Superior temporal gyrus (tissue), 1 donor: ENCODE results near the gene PDGFB.

ENCODE experiments used
- DNase-seq: peaks from one replicate; pipeline ENCODE4 v3.0.0-alpha.2; 2016; ENCODE audit errors: extremely low spot score

Gene PDGFB

DNA sequence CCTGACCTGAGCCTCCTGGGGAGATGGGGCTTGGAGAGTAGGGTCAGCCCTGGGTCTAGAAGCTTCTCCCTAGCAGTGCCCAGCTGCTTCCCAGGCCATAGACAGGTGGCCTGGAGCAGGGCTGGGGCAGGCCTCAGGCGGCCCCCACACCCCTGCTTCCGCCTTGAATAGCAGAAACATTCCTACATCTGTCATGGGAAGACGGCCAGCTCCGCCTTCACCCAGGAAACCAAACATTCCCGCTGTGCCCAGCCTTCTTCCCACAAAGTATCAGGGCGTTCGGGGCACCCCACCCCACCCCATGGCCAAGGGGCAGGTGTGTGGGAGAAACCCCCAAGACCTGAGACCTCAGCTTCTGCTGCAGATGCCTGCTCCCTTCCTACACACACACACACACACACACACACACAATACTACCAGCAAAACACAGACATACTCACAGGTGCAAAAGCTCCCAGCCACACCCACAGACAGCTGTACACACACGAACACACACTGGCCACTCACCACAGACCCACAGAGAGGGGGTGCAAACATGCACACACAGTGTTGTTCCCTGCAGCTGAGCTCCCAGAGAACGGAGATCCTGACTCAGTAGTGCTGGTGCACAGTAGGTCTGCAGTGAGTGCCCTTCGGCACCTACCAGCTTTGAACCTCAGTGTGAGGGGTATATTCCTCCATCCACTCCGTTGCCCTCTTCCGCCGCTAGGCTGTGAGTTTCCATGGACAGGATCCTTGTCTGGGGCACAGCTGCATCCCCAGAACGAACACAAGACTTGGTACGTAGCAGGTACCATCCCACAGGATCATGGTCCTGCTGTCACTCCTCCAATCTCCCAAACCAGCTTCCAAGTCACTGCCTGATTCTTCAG, 37.4 kb downstream of the PDGFB start:
- no peak for DNase-seq

DNA sequence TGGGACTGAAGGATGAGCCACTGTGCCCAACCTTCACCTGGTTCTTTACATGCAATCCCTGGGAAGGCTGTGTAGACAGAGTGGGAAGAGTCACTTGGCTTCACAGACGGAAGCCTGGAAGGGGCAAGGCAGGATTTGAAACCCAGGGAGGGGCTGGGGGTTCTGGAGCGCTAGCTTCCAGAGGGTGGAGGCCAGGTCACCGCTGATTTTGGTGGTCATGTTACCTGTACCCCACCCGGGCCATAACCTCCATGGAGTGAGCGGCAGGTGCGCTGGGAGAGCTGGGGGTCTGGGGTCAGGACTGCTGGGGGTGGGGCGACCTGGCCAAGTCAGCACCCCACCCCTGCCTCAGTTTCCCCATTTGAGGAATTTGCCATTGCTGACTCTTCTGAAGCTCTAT, 38.3 kb downstream of the PDGFB start:
- DNase-seq, result no peak

DNA sequence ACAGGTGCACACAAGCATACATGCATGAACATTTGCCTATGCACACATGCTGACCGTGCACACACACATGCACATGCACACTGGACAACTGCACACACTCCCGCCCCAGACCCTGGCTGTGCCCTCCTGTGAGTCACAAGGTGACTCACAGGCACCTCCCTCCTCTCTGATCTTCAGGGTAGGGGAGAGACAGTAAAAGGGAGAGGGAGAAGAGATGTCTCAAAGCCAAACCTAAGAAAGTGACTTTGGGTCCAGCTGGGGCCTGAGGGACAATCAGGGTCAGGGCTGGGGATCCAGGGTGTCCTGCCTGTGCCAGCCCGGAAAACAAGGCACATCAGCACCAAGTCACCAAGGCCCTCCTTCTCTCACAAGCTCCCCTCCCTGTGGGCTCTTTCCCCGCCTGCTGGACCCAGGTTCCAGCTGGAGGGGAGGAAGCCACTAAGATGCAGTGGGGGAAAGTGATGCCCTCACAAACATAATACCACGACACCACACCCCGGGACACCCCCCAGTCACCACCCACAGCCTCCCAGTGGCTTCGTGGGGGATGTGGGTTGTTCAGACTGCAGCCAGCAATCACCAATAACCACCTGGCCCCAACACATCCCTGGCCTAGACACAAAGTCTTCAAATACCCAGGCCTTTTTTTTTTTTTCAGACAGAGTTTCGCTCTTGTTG, 39.3 kb downstream of the PDGFB start:
- no peak for DNase-seq

DNA sequence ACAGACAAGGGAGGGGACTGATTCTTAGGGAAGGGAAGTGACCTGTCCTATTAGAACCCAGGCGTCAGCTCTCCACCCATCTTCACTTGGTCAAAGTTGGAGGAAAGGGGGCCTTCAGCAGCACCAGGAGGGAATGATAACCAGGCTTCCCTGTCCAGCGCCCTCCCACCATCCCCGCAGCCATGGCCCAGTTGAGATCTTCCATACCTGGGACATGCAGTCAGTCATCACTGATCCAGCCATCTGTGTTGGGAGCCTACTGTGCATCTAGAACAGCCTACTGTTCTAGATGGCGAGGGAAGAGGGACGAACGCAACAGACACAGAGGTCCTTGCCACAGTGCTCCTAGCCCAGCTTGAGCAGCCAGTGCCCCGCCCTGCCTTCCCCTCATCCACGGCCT, 40.6 kb downstream of the PDGFB start:
- DNase-seq, result no peak

DNA sequence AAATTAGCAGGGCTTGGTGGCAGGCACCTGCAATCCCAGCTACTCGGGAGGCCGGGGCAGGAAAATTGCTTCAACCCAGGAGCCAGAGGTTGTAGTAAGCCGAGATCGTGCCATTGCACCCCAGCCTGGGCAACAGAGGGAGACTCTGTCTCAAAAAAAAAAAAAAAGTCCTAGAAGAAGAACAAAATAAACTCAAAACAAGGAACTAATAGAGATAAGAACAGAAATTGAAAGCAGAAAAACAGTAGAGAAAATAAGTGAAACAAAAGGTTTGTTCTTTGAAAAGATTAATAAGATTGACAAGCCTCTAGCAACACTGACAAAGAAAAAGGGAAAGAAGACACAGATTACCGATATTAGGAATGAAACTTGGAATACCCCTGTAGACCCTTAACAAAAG, 47.2 kb downstream of the PDGFB start:
- no peak for DNase-seq

DNA sequence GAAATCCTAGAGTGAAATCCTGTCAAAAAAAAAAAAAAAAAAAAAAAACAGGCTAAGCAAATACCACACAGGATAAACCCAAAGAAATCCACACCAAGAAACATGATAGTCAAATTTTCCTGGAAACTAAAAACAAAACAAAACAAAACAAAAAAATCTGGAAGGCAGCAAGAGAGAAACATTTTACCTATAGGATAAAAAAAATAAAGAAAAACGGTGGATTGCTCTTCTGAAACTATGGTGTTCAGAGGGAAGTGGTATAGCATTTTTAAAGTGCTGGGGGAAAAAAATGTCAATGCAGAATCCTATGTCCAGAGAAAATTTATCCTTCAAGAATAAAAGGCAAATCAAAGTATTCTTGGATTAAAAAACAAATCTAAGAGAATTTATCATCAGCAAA, 50.7 kb downstream of the PDGFB start:
- DNase-seq, result no peak

DNA sequence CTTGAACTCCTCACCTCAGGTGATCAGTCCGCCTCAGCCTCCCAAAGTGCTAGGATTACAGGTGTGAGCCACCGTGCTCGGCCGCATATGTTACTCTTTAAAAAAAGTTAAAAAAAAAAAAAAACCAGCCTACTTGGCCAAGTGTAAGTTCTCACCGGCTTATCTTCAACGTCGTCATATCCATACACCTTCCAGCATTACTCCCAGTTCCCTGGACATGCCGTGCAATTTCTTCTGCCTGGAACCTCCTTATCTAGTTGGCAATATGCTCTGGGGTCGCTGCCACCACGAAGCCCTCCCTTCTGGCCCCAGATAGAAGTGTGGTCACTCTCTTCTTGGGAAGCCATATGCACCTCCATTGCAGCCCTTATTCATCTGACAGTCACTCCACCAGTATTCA, 56.0 kb downstream of the PDGFB start:
- no peak for DNase-seq

DNA sequence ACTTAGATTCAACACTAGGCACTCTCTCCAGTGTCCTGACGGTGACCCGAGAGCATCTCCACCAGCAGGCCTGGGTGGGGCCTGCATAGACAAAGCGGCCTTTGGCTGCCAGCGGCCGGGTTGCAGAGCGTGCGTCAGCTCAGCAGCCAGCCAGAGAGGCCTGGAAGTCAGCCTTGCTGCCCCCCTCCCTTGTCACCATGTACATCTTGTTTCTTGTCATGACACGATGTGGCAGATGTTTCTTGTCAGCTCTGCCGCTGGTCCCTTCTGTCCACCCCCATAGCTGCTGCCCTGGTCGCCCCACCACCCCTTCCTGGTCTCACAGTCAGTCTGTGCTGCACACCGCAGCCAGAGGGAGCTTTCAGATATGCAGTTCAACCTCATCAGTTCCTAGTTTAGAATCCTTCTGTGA, 59.2 kb downstream of the PDGFB start:
- DNase-seq, result peak; percentile 65

DNA sequence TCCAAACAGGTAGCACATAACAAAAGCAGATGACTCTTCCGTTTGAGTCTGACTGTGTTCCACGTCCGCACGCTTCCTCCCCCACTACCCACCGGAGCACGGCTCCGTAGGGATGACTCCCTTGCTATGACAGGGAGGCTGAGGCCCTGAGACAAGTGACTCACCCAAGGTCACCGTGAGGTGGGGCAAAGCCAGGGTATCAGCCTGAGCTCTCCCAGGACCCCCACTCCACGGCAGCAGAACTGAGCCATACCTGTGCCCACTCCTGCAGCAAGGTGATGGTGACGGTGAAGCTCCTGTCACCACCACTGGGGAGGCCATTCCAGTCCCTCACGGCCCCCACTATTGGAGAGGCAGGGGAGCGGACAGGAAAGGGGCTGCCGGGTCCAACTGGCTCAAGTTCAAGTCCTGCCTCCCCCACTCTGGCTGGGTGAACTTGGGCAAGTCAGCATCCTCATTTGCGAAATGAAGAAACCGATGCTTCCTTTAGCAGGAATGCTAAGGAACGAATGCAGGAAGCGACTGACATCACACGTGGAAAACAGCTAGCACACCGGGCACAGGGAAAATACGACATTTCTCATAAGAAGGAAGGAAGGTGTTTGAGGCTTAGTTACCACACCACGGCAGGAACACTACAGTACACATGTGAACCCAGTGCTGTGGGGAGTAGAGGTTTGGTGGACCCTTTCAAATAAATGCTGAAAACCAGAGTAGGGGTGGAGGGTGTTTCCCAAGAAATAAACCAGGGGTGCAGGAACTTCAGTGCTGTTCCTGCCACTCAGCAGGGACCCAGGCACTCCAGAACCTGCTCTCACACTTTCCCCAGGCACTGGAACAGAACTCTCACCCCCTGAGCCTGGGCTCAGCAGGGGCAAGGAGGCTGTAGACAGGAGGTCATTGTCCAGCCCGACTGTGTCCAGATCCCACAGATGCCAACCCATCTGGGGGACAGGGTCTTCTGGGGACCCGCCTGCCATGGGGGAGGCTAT, 59.9 kb downstream of the PDGFB start:
- no peak for DNase-seq

DNA sequence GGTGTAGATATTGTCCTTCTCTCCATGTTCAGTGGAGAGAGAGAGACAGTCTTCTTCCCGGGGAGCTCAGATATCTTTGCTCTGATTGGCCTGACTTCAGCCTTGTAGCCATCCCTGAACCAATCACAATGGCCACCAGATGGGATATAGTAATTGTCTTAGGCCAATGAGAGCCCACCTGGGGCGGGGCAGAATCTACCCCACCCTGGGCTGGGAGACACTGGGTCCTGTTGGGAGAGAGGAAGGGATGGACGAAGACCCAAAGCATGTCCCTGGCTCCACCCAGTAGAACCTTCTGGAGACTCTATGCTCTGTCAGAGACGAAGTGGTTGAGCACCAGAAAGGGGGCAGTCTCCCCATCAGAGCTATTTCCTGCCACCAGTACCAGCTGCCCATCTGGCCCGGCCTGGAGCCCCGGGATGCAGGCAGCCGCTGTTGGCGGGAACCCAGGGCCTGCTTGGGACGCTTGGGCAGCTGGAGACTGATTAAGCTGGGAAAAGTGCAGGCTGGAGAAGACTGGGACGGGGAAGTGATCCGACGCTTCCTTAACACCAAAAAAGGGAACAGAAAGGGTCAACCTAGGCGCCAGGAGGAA, 60.7 kb downstream of the PDGFB start:
- DNase-seq, result no peak

DNA sequence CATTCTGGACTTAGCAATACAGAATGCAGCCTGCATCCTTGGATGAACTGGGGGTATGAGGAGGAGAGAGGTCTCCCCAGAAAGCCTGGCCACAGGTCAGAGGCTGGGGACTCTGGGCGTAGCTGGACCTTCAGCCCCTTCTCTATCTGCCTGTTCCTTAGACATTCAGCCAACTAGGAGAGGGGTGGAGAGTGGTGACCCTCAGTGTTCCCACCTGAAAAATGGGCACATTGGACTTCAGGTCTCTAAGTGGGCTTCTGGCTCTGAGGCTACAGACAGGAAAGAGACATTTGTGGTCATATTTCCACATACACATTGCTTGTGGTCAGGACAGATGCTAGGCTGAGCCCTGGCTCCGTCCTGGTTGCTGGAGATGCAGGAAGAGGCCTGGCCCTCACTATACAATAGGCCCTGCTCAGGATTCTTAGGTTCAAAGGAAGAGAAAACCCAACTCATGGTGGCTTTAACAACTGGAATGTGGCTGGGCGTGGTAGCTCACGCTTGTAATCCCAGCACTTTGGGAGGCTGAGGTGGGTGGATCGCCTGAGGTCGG, 62.2 kb downstream of the PDGFB start:
- DNase-seq, result no peak

DNA sequence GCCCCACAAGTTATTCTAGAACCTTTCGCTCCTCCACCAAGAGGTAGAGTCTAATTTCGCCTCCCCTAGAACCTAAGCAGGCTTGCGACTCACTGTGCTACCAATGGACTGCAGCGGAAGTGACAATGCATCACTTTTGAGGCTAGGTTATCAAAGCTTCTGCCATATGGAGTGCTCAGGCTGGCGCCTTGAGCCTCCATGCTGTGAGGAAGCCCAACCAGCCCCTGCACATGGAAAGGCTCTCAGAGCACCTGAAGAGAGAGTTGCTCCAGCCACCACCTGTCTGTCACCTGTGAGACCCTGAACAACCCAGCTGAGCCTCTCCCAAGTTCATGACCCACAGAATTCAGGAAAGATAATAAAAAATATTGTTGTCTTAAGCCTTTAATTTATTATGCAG, 63.0 kb downstream of the PDGFB start:
- DNase-seq, result no peak

DNA sequence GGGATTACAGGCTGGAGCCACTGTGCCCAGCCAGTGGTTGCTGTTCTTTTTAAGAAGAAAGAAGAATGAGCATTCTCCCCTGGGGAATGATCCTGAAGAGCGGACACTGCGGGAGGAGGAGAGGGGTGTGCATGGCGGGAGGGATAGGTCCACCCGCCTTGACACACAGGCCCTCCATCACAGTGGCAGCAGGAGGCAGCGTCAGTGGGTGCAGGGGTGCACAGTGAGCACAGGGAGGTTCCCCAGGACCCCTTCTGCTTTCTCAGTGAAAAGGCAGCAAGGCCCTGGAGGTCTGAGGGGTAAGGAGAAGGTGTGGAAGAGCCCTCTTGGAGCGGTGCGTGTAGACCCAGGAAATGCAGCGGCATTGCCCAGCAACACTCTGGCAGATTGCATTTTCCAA, 63.4 kb downstream of the PDGFB start:
- DNase-seq, result no peak

DNA sequence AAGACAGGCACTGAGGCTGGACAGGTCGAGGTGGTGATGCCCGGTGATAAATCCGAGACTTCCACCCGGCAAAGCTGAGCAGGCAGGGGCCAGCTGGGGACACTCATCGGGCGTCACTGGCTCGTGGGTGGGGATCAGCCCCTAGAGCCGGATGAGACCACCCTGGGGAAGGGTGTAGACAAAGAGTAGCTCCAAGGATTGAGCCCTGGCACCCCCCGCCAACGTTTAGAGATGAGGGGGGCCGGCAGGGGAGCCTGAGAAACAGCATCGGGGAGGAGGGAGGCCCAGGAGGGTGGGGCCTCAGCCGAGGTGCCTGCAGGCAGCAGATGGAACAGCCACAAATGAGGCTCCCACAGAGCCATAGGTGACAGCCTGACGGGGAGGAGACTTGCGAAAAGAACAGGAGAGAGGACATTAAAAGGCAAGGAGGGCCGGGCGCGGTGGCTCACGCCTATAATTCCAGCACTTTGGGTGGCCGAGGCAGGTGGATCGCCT, 64.9 kb downstream of the PDGFB start:
- DNase-seq, result no peak

DNA sequence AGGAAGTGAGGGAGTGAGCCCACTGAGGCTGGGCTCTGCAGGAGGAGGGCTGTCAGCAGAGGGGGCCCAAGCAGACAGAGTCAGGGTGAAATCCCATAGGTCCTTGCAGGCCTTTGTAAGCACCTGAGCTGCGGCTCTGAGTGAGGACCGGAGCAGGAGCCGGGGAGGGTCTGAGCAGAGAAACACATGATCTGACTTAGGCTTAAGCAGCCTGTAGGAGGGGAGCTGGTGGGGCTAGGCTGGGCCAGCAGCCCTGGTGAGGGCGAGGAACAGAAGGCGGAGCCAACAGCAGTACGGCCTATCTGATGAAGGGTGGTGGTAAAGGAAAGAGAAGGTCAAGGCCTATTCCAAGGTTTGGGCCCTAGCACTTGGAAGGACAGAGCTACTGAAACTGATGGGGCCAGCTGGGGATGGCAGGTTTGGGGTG, 65.4 kb downstream of the PDGFB start:
- DNase-seq, result no peak

DNA sequence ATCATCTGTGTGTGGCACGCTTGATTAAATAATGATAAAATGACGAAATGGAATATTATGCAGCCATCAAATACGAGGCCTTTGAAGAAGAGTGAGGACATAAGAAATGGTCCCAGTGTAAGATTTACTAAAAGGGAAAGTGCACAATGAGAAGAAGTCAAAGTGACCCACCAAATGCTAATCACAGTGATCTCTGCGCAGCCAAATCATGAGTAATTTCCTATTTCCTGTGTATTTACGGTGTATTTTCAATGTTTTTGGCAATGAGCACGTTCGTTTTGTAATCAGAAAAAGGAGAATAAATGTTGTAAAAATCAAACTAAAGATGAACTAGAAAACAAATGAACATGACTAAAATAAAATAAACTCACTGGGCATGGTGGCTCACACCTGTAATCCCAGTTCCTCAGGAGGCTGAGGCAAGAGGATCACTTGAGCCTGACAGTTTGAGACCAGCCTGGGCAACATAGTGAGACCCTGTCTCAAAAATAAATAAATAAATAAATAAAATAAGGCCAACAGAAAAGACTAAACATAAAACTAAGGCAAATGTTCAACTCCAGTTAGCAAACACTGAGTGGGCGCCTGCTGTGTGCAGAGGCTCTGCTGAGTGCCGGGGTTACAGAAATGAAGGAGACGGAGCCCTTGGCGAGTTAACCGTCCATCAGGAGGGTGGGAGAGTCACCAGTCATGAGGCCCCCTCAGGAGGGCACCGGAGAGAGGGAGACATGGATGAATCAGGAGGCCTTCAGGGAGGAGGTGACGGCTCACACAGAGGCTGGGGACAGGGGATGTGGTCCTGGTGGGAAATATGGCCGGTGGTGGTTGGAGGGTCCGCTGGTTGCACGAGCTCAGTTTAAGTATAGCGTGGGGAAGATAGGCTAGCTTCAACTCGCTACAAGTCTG, 66.3 kb downstream of the PDGFB start:
- DNase-seq, result no peak

DNA sequence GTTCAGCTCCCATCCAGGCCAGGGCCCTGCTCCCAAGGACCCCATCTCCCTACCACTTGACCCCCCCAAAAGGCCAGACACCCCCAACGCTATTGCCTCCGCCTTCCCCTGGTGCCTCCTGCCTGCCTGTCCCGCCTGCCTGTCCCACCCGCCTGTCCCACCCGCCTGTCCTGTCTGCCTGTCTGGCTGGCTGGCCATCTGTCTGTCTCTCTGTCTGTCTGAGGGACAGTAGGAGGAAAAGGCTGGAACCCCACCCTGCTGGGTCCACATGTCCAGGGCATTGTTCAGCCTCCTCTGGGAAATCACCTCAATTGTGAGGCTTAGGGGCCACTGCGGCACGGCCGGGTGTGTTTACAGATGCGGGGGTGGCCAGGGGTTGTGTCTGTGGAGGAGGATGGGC, 67.0 kb downstream of the PDGFB start:
- DNase-seq, result no peak

DNA sequence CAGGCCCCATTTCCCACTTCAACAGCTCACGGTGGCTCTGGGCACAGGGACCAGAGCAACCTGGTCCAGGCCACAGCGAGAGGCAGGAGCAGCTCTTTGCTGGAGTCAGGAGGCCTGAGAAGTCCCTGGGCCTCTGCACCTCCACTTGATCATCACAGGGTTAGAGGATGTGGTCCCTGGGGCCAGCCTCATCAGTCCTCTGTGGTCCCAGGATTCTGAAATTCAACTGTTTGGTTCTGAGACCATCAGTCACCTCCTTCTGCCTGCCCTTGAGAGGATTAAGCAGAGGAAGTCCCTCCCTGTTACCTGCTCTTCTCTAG, 67.4 kb downstream of the PDGFB start:
- no peak for DNase-seq

DNA sequence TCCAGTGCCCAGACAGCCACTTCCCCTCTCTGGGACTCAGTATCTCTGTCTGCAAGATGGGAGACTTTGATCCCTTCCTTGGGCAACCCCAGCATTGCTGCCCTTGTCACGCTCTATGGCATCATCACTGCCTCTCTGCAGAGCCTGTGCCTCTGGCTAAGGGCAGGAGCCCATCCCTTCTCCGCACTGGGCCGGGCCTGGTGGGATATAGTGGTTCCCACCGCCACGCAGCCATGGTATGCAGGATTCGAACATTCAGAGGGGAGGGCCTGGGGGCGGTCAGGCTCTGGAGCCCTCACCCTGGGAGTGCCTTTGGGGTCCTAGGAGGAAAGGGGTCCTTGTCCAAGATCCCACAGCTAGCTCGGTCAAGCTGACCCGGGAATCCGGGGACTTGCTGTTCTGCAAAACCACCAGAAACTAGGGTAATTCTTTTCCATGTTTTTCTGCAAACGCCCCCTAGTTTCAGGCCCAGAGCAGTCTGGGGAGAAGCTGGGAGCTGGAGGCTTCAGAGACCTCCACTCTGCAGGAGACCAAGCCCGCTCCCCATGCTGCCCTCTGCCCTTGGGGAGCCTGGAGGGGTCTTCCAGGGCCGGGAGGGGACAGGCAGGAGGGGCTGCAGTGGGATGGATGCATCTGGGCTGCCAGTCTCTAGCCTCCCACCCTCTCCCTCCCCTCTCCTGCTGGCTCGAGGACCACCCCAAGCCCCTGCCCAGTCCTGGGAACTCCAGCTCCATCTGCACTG, 67.9 kb downstream of the PDGFB start:
- DNase-seq, result no peak
